IMR-90 (cell line): ENCODE data around the gene CABYR. TPM values are rescaled to one million over a fixed set of nuclear protein-coding genes. Genes with fewer than 3 reads are reported as not detected.

Experiments
- ATAC-seq: fragments of 200-7000 bp; cut with Tn5 transposase; 2 replicates; pipeline ENCODE4 v1.9.1; 2020; ENCODE audit warnings: low read depth, mild to moderate bottlenecking, moderate library complexity
- BruUV-seq: library from RNA; stranded (reverse); fragments of 400-500 nt; replicated peaks from 2 replicates; lab custom pipeline; 2021; lab: Mats Ljungman, UMichigan
- CTCF ChIA-PET: fragments of 300-600 bp; formaldehyde crosslinking; extraction: SDS; loops from one replicate; lab custom pipeline; 2021; ENCODE audit warnings: antibody characterized with exemption; lab: Yijun Ruan, JAX
- POLR2A ChIA-PET: fragments of 300-600 bp; sonication (Branson Sonifier 250); formaldehyde crosslinking; loops from one replicate; lab custom pipeline; 2022; ENCODE audit warnings: antibody characterized with exemption; ENCODE audit not compliant: unreplicated experiment; lab: Charles Lee
- DNase-seq: peaks from one replicate; pipeline ENCODE4 v3.0.0; 2013
- H2AFZ ChIP-seq: replicated peaks from 2 replicates; pipeline ENCODE3; 2013; ENCODE audit warnings: low read length, mild to moderate bottlenecking; ENCODE audit not compliant: poor library complexity
- H2AK5ac ChIP-seq: 2 replicates; pipeline ENCODE4 v1.6.1; 2013; ENCODE audit warnings: low read depth, low read length, inconsistent platforms
- H2AK9ac ChIP-seq: replicated peaks from 2 replicates; pipeline ENCODE3; 2013; ENCODE audit warnings: mild to moderate bottlenecking, low read depth, low read length, moderate library complexity; ENCODE audit not compliant: poor library complexity
- H2BK120ac ChIP-seq: 2 replicates; pipeline ENCODE4 v1.6.1; 2013; ENCODE audit warnings: low read depth, low read length, inconsistent platforms
- H2BK15ac ChIP-seq: 3 replicates; pipeline ENCODE4 v1.6.1; 2013; ENCODE audit warnings: low read depth, low read length, inconsistent platforms
- H2BK20ac ChIP-seq: 2 replicates; pipeline ENCODE4 v1.6.1; 2013; ENCODE audit warnings: low read depth, mild to moderate bottlenecking, inconsistent platforms, low read length, moderate library complexity
- H2BK5ac ChIP-seq: 2 replicates; pipeline ENCODE4 v1.6.1; 2013; ENCODE audit warnings: mild to moderate bottlenecking, low read depth, low read length, inconsistent platforms; ENCODE audit not compliant: poor library complexity, severe bottlenecking
- H3K14ac ChIP-seq: replicated peaks from 2 replicates; pipeline ENCODE4 v1.6.1; 2013; ENCODE audit warnings: low read depth, low read length, inconsistent platforms
- H3K18ac ChIP-seq: 2 replicates; pipeline ENCODE4 v1.6.1; 2013; ENCODE audit warnings: low read depth, low read length, control low read depth
- H3K23ac ChIP-seq: 2 replicates; pipeline ENCODE4 v1.6.1; 2013; ENCODE audit warnings: low read depth, low read length, inconsistent platforms
- H3K27ac ChIP-seq: 2 replicates; pipeline ENCODE4 v1.5.1; 2013; ENCODE audit warnings: mild to moderate bottlenecking, control low read depth, low read length; ENCODE audit not compliant: insufficient read depth
- H3K27me3 ChIP-seq: 2 replicates; pipeline ENCODE4 v1.6.1; 2013; ENCODE audit warnings: low read length; ENCODE audit not compliant: control insufficient read depth, insufficient read depth
- H3K36me3 ChIP-seq: 2 replicates; pipeline ENCODE4 v1.6.1; 2013; ENCODE audit warnings: low read length, mixed read lengths; ENCODE audit not compliant: control insufficient read depth, insufficient read depth
- H3K4ac ChIP-seq: 2 replicates; pipeline ENCODE4 v1.6.1; 2013; ENCODE audit warnings: low read depth, low read length, inconsistent platforms
- H3K4me1 ChIP-seq: 2 replicates; pipeline ENCODE4 v1.6.1; 2013; ENCODE audit warnings: low read length, mixed read lengths; ENCODE audit not compliant: control insufficient read depth, insufficient read depth
- H3K4me2 ChIP-seq: 2 replicates; pipeline ENCODE4 v1.6.1; 2013; ENCODE audit warnings: low read depth, mild to moderate bottlenecking, control low read depth, low read length, moderate library complexity
- H3K4me3 ChIP-seq: 2 replicates; pipeline ENCODE4 v1.5.1; 2013; ENCODE audit warnings: low read depth, mild to moderate bottlenecking, control low read depth, low read length, moderate library complexity; ENCODE audit not compliant: insufficient read depth
- H3K56ac ChIP-seq: 2 replicates; pipeline ENCODE4 v1.6.1; 2013; ENCODE audit warnings: low read length, inconsistent platforms; ENCODE audit not compliant: insufficient read depth; ENCODE audit errors: extremely low read depth
- H3K79me1 ChIP-seq, 2 experiments: 2 replicates each; pipeline ENCODE4 v1.6.1; 2013; ENCODE audit warnings: low read length in 2 of 2, inconsistent platforms in 1 of 2, low read depth in 1 of 2
- H3K9ac ChIP-seq: 2 replicates; pipeline ENCODE4 v1.6.1; 2013; ENCODE audit warnings: low read depth, low read length, control low read depth
- H3K9me1 ChIP-seq: 2 replicates; pipeline ENCODE4 v1.6.1; 2013; ENCODE audit warnings: low read length, inconsistent platforms; ENCODE audit not compliant: insufficient read depth
- H3K9me3 ChIP-seq: 2 replicates; pipeline ENCODE4 v1.6.1; 2013; ENCODE audit warnings: low read length; ENCODE audit not compliant: control insufficient read depth, insufficient read depth
- H4K20me1 ChIP-seq: 2 replicates; pipeline ENCODE4 v1.6.1; 2013; ENCODE audit warnings: low read length, inconsistent platforms; ENCODE audit not compliant: insufficient read depth
- H4K5ac ChIP-seq: 2 replicates; pipeline ENCODE4 v1.6.1; 2013; ENCODE audit warnings: mild to moderate bottlenecking, low read depth, low read length, control low read depth
- H4K8ac ChIP-seq, 2 experiments: 2 replicates each; pipeline ENCODE4 v1.6.1; 2013; ENCODE audit warnings: low read depth in 2 of 2, low read length in 2 of 2, control low read depth in 1 of 2, inconsistent platforms in 1 of 2
- H4K91ac ChIP-seq: 2 replicates; pipeline ENCODE4 v1.6.1; 2013; ENCODE audit warnings: low read depth, low read length, inconsistent platforms; ENCODE audit not compliant: insufficient read depth
- BHLHE40 ChIP-seq: fragments of 150-350 bp; IDR thresholded peaks from 2 replicates; pipeline ENCODE4 v1.6.1; 2016; ENCODE audit warnings: mild to moderate bottlenecking, low read depth, low read length
- CEBPB ChIP-seq: IDR thresholded peaks from 2 replicates; pipeline ENCODE4 v1.6.1; 2012; ENCODE audit warnings: low read depth, low read length, improper control_type of control experiment
- CHD1 ChIP-seq: IDR thresholded peaks from 2 replicates; pipeline ENCODE4 v1.6.1; 2012; ENCODE audit warnings: low read depth, low read length, improper control_type of control experiment
- ELK1 ChIP-seq: fragments of 150-350 bp; IDR thresholded peaks from 2 replicates; pipeline ENCODE4 v1.6.1; 2016; ENCODE audit warnings: low read depth, mild to moderate bottlenecking, low read length, moderate library complexity, borderline replicate concordance
- FOS ChIP-seq: fragments of 150-350 bp; IDR thresholded peaks from 2 replicates; pipeline ENCODE4 v1.6.1; 2016; ENCODE audit warnings: low read depth, low read length
- MAFK ChIP-seq: IDR thresholded peaks from 2 replicates; pipeline ENCODE4 v1.6.1; 2012; ENCODE audit warnings: low read depth, low read length, improper control_type of control experiment
- MAZ ChIP-seq: IDR thresholded peaks from 2 replicates; pipeline ENCODE4 v1.6.1; 2012; ENCODE audit warnings: low read depth, mild to moderate bottlenecking, low read length, improper control_type of control experiment, moderate library complexity, borderline replicate concordance
- MXI1 ChIP-seq: IDR thresholded peaks from 2 replicates; pipeline ENCODE4 v1.6.1; 2012; ENCODE audit warnings: low read depth, mild to moderate bottlenecking, low read length, moderate library complexity, borderline replicate concordance
- NFE2L2 ChIP-seq: fragments of 150-350 bp; IDR thresholded peaks from 2 replicates; pipeline ENCODE4 v1.6.1; 2016; ENCODE audit warnings: low read depth, mild to moderate bottlenecking, low read length
- POLR2A ChIP-seq: IDR thresholded peaks from 2 replicates; pipeline ENCODE4 v1.6.1; 2012; ENCODE audit warnings: mild to moderate bottlenecking, low read depth, low read length
- RAD21 ChIP-seq: IDR thresholded peaks from 2 replicates; pipeline ENCODE4 v1.6.1; 2012; ENCODE audit warnings: low read length, improper control_type of control experiment
- RCOR1 ChIP-seq: IDR thresholded peaks from 2 replicates; pipeline ENCODE4 v1.6.1; 2012; ENCODE audit warnings: mild to moderate bottlenecking, low read length, improper control_type of control experiment; ENCODE audit not compliant: insufficient replicate concordance
- RFX5 ChIP-seq: IDR thresholded peaks from 2 replicates; pipeline ENCODE4 v1.8.0; 2012; ENCODE audit warnings: low read depth, mild to moderate bottlenecking, low read length, moderate library complexity
- SMC3 ChIP-seq: fragments of 150-350 bp; IDR thresholded peaks from 2 replicates; pipeline ENCODE4 v1.6.1; 2016; ENCODE audit warnings: low read depth, mild to moderate bottlenecking, antibody characterized with exemption, low read length, moderate library complexity
- WGBS, 2 experiments: methylation state at CpG; one replicate each; pipeline versions ENCODE4 v1.1.5 to v1.1.7; 2013; ENCODE audit warnings: missing lambda C conversion rate in 2 of 2; ENCODE audit not compliant: insufficient read length in 1 of 2; ENCODE audit errors: extremely low coverage in 2 of 2; 5-methylcytosine and 5-hydroxymethylcytosine counted together
- dilution Hi-C: fragments of 300-500 bp; cut with HindIII; formaldehyde crosslinking; loops from one replicate; pipeline ENCODE4 v1.14.3; 2018; ENCODE audit warnings: low sequenced_read_pairs; ENCODE audit not compliant: unreplicated experiment
- in situ Hi-C: fragments of 300-500 bp; cut with MboI; formaldehyde crosslinking; loops from 3 replicates; pipeline ENCODE4 v1.14.3; 2019; ENCODE audit warnings: low sequenced_read_pairs, inconsistent platforms, mixed read lengths
- intact Hi-C: fragments of 100-400 bp; cut with micrococcal nuclease; formaldehyde crosslinking; loops from 2 replicates; pipeline ENCODE4 v1.10.0; 2022
- polyA plus RNA-seq, 3 experiments: library from polyadenylated mRNA; depleted of rRNA; stranded (reverse); fragments of >200 nt; gene quantifications; 2 replicates each; pipeline ENCODE4 v1.2.3, GENCODE V29; 2012; ENCODE audit warnings: low replicate concordance in 1 of 3
- total RNA-seq: library from RNA; depleted of rRNA; stranded (reverse); fragments of >200 nt; gene quantifications from 2 replicates; pipeline ENCODE4 v1.2.3, GENCODE V29; 2012
- TF ChIP-seq, protein P1 (sequence below): fragments of 150-350 bp; IDR thresholded peaks from 2 replicates; pipeline ENCODE4 v1.6.1; 2017; ENCODE audit warnings: mild to moderate bottlenecking, antibody characterized with exemption, low read length, low read depth
- TF ChIP-seq, protein P2 (sequence below): conservative IDR thresholded peaks from 2 replicates; pipeline ENCODE4 v1.5.1; 2012; ENCODE audit warnings: mild to moderate bottlenecking, low read depth, low read length, improper control_type of control experiment

CABYR gene
- total and polyA plus RNA-seq, 2 of the 4 experiments (the other 2 are of a cell fraction) = 4.1 to 6.2 TPM

DNA sequence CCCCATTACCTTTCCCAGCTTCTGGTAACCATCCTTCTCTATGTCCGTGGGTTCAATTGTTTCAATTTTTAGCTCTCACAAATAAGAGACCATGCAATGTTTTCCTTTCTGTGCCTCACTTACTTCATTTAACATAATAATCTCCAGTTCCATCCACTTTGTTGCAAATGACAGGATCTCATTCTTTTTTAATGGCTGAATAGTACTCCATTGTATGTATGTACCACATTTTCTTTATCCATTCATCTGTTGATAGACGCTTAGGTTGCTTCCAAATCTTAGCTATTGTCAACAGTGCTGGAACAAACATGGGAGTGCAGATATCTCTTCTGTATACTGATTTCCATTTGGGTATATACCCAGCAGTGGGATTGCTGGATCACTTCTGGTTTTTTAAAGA, 1.8 kb downstream of the CABYR start:
- Histone ChIP-seq H3K4me2 (no peak overlapping the region), H3K27ac (no peak overlapping the region), H4K8ac (no peak overlapping the region), H2BK5ac (no peak overlapping the region), H4K20me1 (no peaks in the 10 kb centered on the region), H3K9me1 (0 out of 2 replicates have a peak, but pooled peaks cover 6% of the 10 kb centered on the region), H2BK20ac (no peak overlapping the region), H3K4me3 (no peak overlapping the region), H3K36me3 (no peaks in the 10 kb centered on the region), H2AFZ (no peak overlapping the region), H4K5ac (no peak overlapping the region), H3K4ac (no peak overlapping the region), H2AK5ac (no peak overlapping the region), H3K9me3 (no peaks in the 10 kb centered on the region), H3K4me1 (peaks cover 2% of the 10 kb centered on the region), H3K18ac (no peak overlapping the region), H3K79me1 (peaks cover 0 to 6% of the 10 kb centered on the region in 2 experiments; a peak in 1 of 4 replicates), H3K9ac (no peak overlapping the region), H4K91ac (no peak overlapping the region), H2BK15ac (no peak overlapping the region), H2AK9ac (no peak overlapping the region), H3K56ac (no peak overlapping the region), H3K14ac (no peak overlapping the region), H3K27me3 (no peaks in the 10 kb centered on the region), H3K23ac (no peak overlapping the region), H2BK120ac (no peak overlapping the region)
- dilution Hi-C loops (no loop called here), in situ Hi-C loops (no loop called here), intact Hi-C loops (no loop called here)
- ChIA-PET POLR2A (no interaction called here), CTCF (no interaction called here)
- no TSS peak for BruUV-seq
- DNase-seq (no peak), ATAC-seq (no peak)
- 100% methylated on average over 2 of the region's 2 CpGs; no CpG with 5 or more reads in 1 of the 2 experiments for WGBS, 2 experiments
- TF ChIP-seq CHD1 (no peak), MXI1 (no peak), RAD21 (no peak), BHLHE40 (no peak), FOS (no peak), MAZ (no peak), POLR2A (no peak), MAFK (no peak), RCOR1 (no peak), NFE2L2 (no peak), SMC3 (no peak), ELK1 (no peak), RFX5 (no peak), CEBPB (no peak)
- TF ChIP-seq, protein P1, sequence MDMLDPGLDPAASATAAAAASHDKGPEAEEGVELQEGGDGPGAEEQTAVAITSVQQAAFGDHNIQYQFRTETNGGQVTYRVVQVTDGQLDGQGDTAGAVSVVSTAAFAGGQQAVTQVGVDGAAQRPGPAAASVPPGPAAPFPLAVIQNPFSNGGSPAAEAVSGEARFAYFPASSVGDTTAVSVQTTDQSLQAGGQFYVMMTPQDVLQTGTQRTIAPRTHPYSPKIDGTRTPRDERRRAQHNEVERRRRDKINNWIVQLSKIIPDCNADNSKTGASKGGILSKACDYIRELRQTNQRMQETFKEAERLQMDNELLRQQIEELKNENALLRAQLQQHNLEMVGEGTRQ = no peak
- TF ChIP-seq, protein P2, sequence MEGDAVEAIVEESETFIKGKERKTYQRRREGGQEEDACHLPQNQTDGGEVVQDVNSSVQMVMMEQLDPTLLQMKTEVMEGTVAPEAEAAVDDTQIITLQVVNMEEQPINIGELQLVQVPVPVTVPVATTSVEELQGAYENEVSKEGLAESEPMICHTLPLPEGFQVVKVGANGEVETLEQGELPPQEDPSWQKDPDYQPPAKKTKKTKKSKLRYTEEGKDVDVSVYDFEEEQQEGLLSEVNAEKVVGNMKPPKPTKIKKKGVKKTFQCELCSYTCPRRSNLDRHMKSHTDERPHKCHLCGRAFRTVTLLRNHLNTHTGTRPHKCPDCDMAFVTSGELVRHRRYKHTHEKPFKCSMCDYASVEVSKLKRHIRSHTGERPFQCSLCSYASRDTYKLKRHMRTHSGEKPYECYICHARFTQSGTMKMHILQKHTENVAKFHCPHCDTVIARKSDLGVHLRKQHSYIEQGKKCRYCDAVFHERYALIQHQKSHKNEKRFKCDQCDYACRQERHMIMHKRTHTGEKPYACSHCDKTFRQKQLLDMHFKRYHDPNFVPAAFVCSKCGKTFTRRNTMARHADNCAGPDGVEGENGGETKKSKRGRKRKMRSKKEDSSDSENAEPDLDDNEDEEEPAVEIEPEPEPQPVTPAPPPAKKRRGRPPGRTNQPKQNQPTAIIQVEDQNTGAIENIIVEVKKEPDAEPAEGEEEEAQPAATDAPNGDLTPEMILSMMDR = no peak
